HCT116 (cell line): ENCODE measurements around the gene GFER. TPM values are rescaled to one million over a fixed set of nuclear protein-coding genes. Genes with fewer than 3 reads are reported as not detected.

Source experiments
- ATAC-seq: fragments of 200-7000 bp; cut with Tn5 transposase; 2 replicates; pipeline ENCODE4 v1.9.1; 2020; ENCODE audit warnings: mild to moderate bottlenecking, moderate library complexity
- Bru-seq: library from RNA; stranded (reverse); fragments of 400-500 nt; gene quantifications from one replicate; lab custom pipeline; 2021; lab: Mats Ljungman, UMichigan
- BruChase-seq, 2 experiments: library from RNA; stranded (reverse); fragments of 400-500 nt; gene quantifications; one replicate each; lab custom pipeline; 2021; lab: Mats Ljungman, UMichigan
- BruUV-seq: library from RNA; stranded (reverse); fragments of 400-500 nt; replicated peaks from 2 replicates; lab custom pipeline; 2021; lab: Mats Ljungman, UMichigan
- CTCF ChIA-PET: fragments of 300-600 bp; sonication (Branson Sonifier 250); formaldehyde crosslinking; loops from one replicate; lab custom pipeline; 2021; ENCODE audit warnings: antibody characterized with exemption; lab: Charles Lee
- POLR2A ChIA-PET: fragments of 300-600, 350-600 bp; sonication (Branson Sonifier 250); formaldehyde crosslinking; loops from one replicate; lab custom pipeline; 2021; ENCODE audit warnings: antibody characterized with exemption; lab: Charles Lee
- RAD21 ChIA-PET, 2 experiments: fragments of 300-600 bp; sonication (Branson Sonifier 250); formaldehyde crosslinking; loops; one replicate each; lab custom pipeline; 2023; ENCODE audit warnings: low total read pairs in 2 of 2; ENCODE audit not compliant: uncharacterized antibody in 2 of 2, unreplicated experiment in 2 of 2, low non-redundant PET in 1 of 2; lab: Charles Lee
- DNase-seq: peaks from one replicate; pipeline ENCODE4 v3.0.0-alpha.2; 2010; ENCODE audit warnings: low read depth, low spot score
- H2AFZ ChIP-seq: fragments of 200-600 bp; shearing (Covaris generic), sonication (generic); 2 replicates; pipeline ENCODE4 v1.6.1; 2017; ENCODE audit warnings: low read depth, mixed run types, mixed read lengths, antibody characterized with exemption, low read length; ENCODE audit not compliant: poor library complexity, severe bottlenecking
- H3K27ac ChIP-seq: 2 replicates; pipeline ENCODE4 v1.5.1; 2012; ENCODE audit warnings: low read depth, low read length
- H3K27me3 ChIP-seq: fragments of 200-600 bp; sonication (generic); 2 replicates; pipeline ENCODE4 v1.6.1; 2016; ENCODE audit warnings: mixed run types, low read length, mixed read lengths; ENCODE audit not compliant: insufficient read depth
- H3K36me3 ChIP-seq, 2 experiments: fragments of 200-500 bp in 1 of 2; fragments of 200-600 bp in 1 of 2; sonication (Bioruptor generic) in 1 of 2; sonication (generic) in 1 of 2; 2 replicates each; pipeline versions ENCODE4 v1.5.1 to v1.6.1; 2014 to 2016; ENCODE audit warnings: low read length in 2 of 2, inconsistent platforms in 1 of 2, mixed read lengths in 1 of 2, mixed run types in 1 of 2; ENCODE audit not compliant: insufficient read depth in 2 of 2, control insufficient read depth in 1 of 2
- H3K4me1 ChIP-seq, 2 experiments: fragments of 200-600 bp in 1 of 2; sonication (generic) in 1 of 2; 2 replicates each; pipeline versions ENCODE4 v1.5.1 to v1.6.1; 2012 to 2017; ENCODE audit warnings: low read length in 2 of 2, inconsistent platforms in 1 of 2, mild to moderate bottlenecking in 1 of 2, mixed read lengths in 1 of 2, mixed run types in 1 of 2, moderate library complexity in 1 of 2; ENCODE audit not compliant: insufficient read depth in 2 of 2, control insufficient read depth in 1 of 2
- H3K4me2 ChIP-seq: fragments of 200-600 bp; sonication (generic); 2 replicates; pipeline ENCODE4 v1.6.1; 2017; ENCODE audit warnings: mixed run types, low read length, mixed read lengths
- H3K4me3 ChIP-seq, 2 experiments: fragments of 200-600 bp in 1 of 2; sonication (generic) in 1 of 2; replicated peaks in 1 of 2; 2 replicates each; pipeline ENCODE4 v1.5.1; 2011 to 2016; ENCODE audit warnings: low read length in 2 of 2, control low read depth in 1 of 2, low read depth in 1 of 2, mild to moderate bottlenecking in 1 of 2, mixed read lengths in 1 of 2, mixed run types in 1 of 2
- H3K79me2 ChIP-seq: fragments of 200-600 bp; sonication (generic); 2 replicates; pipeline ENCODE4 v1.6.1; 2017; ENCODE audit warnings: mild to moderate bottlenecking, mixed run types, low read length, moderate library complexity, mixed read lengths; ENCODE audit not compliant: insufficient read depth
- H3K9ac ChIP-seq: fragments of 200-600 bp; sonication (generic); 2 replicates; pipeline ENCODE4 v1.6.1; 2016; ENCODE audit warnings: low read length, mixed read lengths
- H3K9me2 ChIP-seq: fragments of 200-600 bp; sonication (generic), shearing (Covaris generic); 2 replicates; pipeline ENCODE4 v1.6.1; 2017; ENCODE audit warnings: mixed run types, mild to moderate bottlenecking, moderate library complexity; ENCODE audit not compliant: insufficient read depth
- H3K9me3 ChIP-seq, 2 experiments: fragments of 200-500 bp in 1 of 2; fragments of 200-600 bp in 1 of 2; sonication (Bioruptor generic) in 1 of 2; sonication (generic) in 1 of 2; 2 replicates each; pipeline ENCODE4 v1.6.1; 2014 to 2017; ENCODE audit warnings: low read length in 2 of 2, mixed read lengths in 2 of 2, inconsistent platforms in 1 of 2, low read depth in 1 of 2, mild to moderate bottlenecking in 1 of 2, mixed run types in 1 of 2, moderate library complexity in 1 of 2; ENCODE audit not compliant: control insufficient read depth in 1 of 2, insufficient read depth in 1 of 2
- H4K20me1 ChIP-seq: fragments of 200-600 bp; sonication (generic), shearing (Covaris generic); 2 replicates; pipeline ENCODE4 v1.6.1; 2017; ENCODE audit warnings: mixed run types, mild to moderate bottlenecking, moderate library complexity; ENCODE audit not compliant: insufficient read depth
- CBX3 ChIP-seq: IDR thresholded peaks from 2 replicates; pipeline ENCODE4 v1.6.1; 2012; ENCODE audit warnings: low read depth
- CEBPB ChIP-seq: IDR thresholded peaks from 2 replicates; pipeline ENCODE4 v1.6.1; 2012; ENCODE audit warnings: low read depth
- EGR1 ChIP-seq: IDR thresholded peaks from 2 replicates; pipeline ENCODE4 v1.6.1; 2012; ENCODE audit warnings: low read depth
- ELF1 ChIP-seq: IDR thresholded peaks from 2 replicates; pipeline ENCODE4 v1.6.1; 2012; ENCODE audit warnings: low read depth, borderline replicate concordance
- EZH2 ChIP-seq: fragments of 200-600 bp; sonication (generic); IDR thresholded peaks from 2 replicates; pipeline ENCODE4 v1.6.1; 2017; ENCODE audit warnings: antibody characterized with exemption, mixed run types
- EZH2phosphoT487 ChIP-seq: fragments of 200-600 bp; IDR thresholded peaks from 2 replicates; pipeline ENCODE4 v1.6.1; 2018; ENCODE audit warnings: antibody characterized with exemption, borderline replicate concordance
- FOSL1 ChIP-seq: IDR thresholded peaks from 2 replicates; pipeline ENCODE4 v1.6.1; 2012; ENCODE audit warnings: low read depth
- JUND ChIP-seq: IDR thresholded peaks from 2 replicates; pipeline ENCODE4 v1.6.1; 2012
- MAX ChIP-seq: IDR thresholded peaks from 2 replicates; pipeline ENCODE4 v1.6.1; 2012
- POLR2A ChIP-seq: IDR thresholded peaks from 2 replicates; pipeline ENCODE4 v1.7.0; 2011; ENCODE audit warnings: borderline replicate concordance; ENCODE audit not compliant: insufficient read depth, insufficient read length; ENCODE audit errors: extremely low read depth
- POLR2AphosphoS5 ChIP-seq: IDR thresholded peaks from 2 replicates; pipeline ENCODE4 v1.6.1; 2011; ENCODE audit warnings: mild to moderate bottlenecking, low read depth, low read length, moderate library complexity
- RAD21 ChIP-seq: IDR thresholded peaks from 2 replicates; pipeline ENCODE4 v1.6.1; 2012; ENCODE audit warnings: low read depth, mild to moderate bottlenecking
- REST ChIP-seq: IDR thresholded peaks from 2 replicates; pipeline ENCODE4 v1.6.1; 2012; ENCODE audit warnings: low read depth
- SIN3A ChIP-seq: IDR thresholded peaks from 2 replicates; pipeline ENCODE4 v1.6.1; 2012; ENCODE audit warnings: low read depth
- SP1 ChIP-seq: IDR thresholded peaks from 2 replicates; pipeline ENCODE4 v1.6.1; 2012; ENCODE audit warnings: low read depth
- SRF ChIP-seq: IDR thresholded peaks from 2 replicates; pipeline ENCODE4 v1.6.1; 2012; ENCODE audit warnings: low read depth
- TCF7L2 ChIP-seq: IDR thresholded peaks from 2 replicates; pipeline ENCODE4 v1.7.0; 2011; ENCODE audit warnings: borderline replicate concordance, inconsistent platforms; ENCODE audit not compliant: insufficient read depth, insufficient read length; ENCODE audit errors: extremely low read depth
- YY1 ChIP-seq: IDR thresholded peaks from 2 replicates; pipeline ENCODE4 v1.6.1; 2011; ENCODE audit warnings: low read length, low read depth, moderate library complexity, mild to moderate bottlenecking; ENCODE audit not compliant: insufficient replicate concordance; ENCODE audit errors: extremely low read depth
- ZFX ChIP-seq: fragments of 450-650 bp; IDR thresholded peaks from 2 replicates; pipeline ENCODE4 v1.6.1; 2017
- ZNF274 ChIP-seq: fragments of 200-500 bp; sonication (Bioruptor generic); IDR thresholded peaks from 2 replicates; pipeline ENCODE4 v1.6.1; 2014; ENCODE audit warnings: mild to moderate bottlenecking, low read depth, low read length, inconsistent platforms
- intact Hi-C: fragments of 100-400 bp; cut with micrococcal nuclease; formaldehyde crosslinking; loops from 2 replicates; pipeline ENCODE4 v1.10.0; 2022
- long read RNA-seq: library from polyadenylated mRNA; unstranded; transcript quantifications from one replicate; pipeline ENCODE4 v2.0.0, GENCODE V29; 2021; ENCODE audit not compliant: unreplicated experiment
- polyA plus RNA-seq: library from polyadenylated mRNA; unstranded; fragments of >200 nt; gene quantifications from 2 replicates; pipeline ENCODE4 v1.2.1, GENCODE V29; 2012; ENCODE audit warnings: missing spikeins
- total RNA-seq: library from RNA; stranded (reverse); gene quantifications from one replicate; pipeline ENCODE4 v1.2.1, GENCODE V29; 2021; ENCODE audit not compliant: unreplicated experiment
- TF ChIP-seq, protein P1 (sequence below): IDR thresholded peaks from 2 replicates; pipeline ENCODE4 v1.6.1; 2012

The GFER gene
- total RNA-seq (47.3 TPM), Bru-seq, nascent RNA (percentile 63 among the genes with signal in this experiment), BruChase-seq, experiment 1, labeled RNA remaining after a 6-hour chase (percentile 83 among the genes with signal in this experiment), BruChase-seq, experiment 2, labeled RNA remaining after a 2-hour chase (percentile 83 among the genes with signal in this experiment)
- 54.3 and 65.9 TPM in 2 replicates for polyA plus RNA-seq
- long read RNA-seq, transcript GFER-201 (3 exons, 2,345 nt): major isoform, 32 of 46 reads
- long read RNA-seq, partial matches to known transcripts: 0 of 46 reads
- long read RNA-seq, other reads (novel, unspliced or antisense): 8 of 46 reads

- ChIA-PET CTCF (interaction anchor here (0.6 to 1.0 kb wide), 2 partner anchors 19 to 156 kb away, joined by 3 to 4 read pairs; partner anchors contain the start of gene RPS2), RAD21 (no interaction called here), POLR2A (interaction anchor here (12.5 kb wide), 1 partner anchor 18 kb away, joined by 104 read pairs; the partner anchor contains the start of genes RNF151 and RPS2)
- DNase-seq (peak; percentile 85), ATAC-seq (peak; percentile 74)
- Histone ChIP-seq H3K4me1 (peaks cover 45 to 62% of the 10 kb centered on the region in 2 experiments), H3K9me3 (no peaks in the 10 kb centered on the region), H2AFZ (no peak within 1 kb of the TSS), H3K9me2 (no peaks in the 10 kb centered on the region), H3K36me3 (peaks cover 6 to 14% of the 10 kb centered on the region in 2 experiments; a peak in 2 of 4 replicates), H3K27ac (peak within 1 kb of the TSS; percentile 84), H3K4me3 (peak within 1 kb of the TSS; percentile 84 to 97), H3K79me2 (peaks cover 20% of the 10 kb centered on the region), H3K9ac (peak within 1 kb of the TSS; percentile 96), H3K4me2 (peak within 1 kb of the TSS; percentile 95), H4K20me1 (no peaks in the 10 kb centered on the region), H3K27me3 (no peaks in the 10 kb centered on the region)
- intact Hi-C loops: no loop called here
- no TSS peak for BruUV-seq
- TF ChIP-seq CBX3: no peak
- TF ChIP-seq MAX: no peak
- TF ChIP-seq EZH2: no peak
- TF ChIP-seq EZH2phosphoT487: no peak
- TF ChIP-seq EGR1: no peak
- no peak for TF ChIP-seq POLR2A
- TF ChIP-seq ZNF274: no peak
- TF ChIP-seq CEBPB: no peak
- TF ChIP-seq FOSL1: no peak
- TF ChIP-seq ZFX: no peak
- peak; percentile 98 for TF ChIP-seq YY1
- TF ChIP-seq POLR2AphosphoS5: peak; percentile 70
- no peak for TF ChIP-seq RAD21
- no peak for TF ChIP-seq REST
- no peak for TF ChIP-seq JUND
- no peak for TF ChIP-seq ELF1
- TF ChIP-seq SRF: no peak
- TF ChIP-seq SP1: no peak
- TF ChIP-seq TCF7L2: no peak
- no peak for TF ChIP-seq SIN3A
- TF ChIP-seq, protein P1, sequence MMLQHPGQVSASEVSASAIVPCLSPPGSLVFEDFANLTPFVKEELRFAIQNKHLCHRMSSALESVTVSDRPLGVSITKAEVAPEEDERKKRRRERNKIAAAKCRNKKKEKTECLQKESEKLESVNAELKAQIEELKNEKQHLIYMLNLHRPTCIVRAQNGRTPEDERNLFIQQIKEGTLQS: no peak
These were observed at the start of gene GFER for GRCh38 chr16:1983544-1984346. TSS of gene GFER (plus strand) at chr16:1984193. CDS start at chr16:1984219, 26 bp downstream.
